NOMO-1 treated with dmso at 0.1 percent for 144 hours (cell line): ENCODE data around the gene PLCH1.

Source experiments
- DNase-seq: peaks from one replicate; lab custom pipeline; 2025; ENCODE audit not compliant: unreplicated experiment; lab: John Stamatoyannopoulos, UW

The PLCH1 gene

DNA sequence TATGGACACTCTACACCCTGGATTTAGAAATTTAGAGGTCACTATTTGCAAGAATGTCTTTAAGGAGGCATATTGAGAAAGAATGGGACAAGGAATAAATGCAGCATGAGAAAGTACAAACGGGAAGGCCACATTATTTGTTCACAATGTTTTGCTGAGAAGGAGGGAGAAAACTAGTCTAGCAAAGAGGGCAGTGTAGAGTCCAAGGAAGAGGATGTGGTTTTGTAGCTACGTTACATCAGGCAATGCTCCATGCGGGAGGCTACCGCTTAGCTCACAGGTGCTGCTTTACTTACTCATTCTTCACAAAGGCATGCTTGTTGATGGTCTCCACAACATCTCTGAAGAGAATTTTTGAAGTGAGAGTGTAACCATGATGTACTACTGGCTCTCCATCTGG, 191.1 kb downstream of the PLCH1 start:
- DNase-seq = no peak

DNA sequence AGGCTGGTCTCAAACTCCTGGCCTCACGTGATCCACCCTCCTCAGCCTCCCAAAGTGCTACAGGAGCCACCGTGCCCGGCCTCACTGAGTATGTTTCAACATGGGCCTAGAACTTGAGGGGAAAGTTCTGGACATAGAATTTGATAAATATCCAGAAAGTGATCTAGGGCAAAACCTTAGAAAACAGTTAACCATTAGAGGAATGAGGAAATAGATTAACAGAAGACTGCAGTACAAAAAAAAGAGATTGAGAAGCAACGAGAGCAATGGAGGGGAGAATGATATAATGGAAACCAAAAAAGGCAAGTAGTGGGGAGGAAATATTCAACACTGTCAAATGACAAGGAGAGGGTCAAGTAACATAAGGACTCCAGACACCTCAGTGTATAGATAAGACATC, 191.5 kb downstream of the PLCH1 start:
- no peak for DNase-seq

DNA sequence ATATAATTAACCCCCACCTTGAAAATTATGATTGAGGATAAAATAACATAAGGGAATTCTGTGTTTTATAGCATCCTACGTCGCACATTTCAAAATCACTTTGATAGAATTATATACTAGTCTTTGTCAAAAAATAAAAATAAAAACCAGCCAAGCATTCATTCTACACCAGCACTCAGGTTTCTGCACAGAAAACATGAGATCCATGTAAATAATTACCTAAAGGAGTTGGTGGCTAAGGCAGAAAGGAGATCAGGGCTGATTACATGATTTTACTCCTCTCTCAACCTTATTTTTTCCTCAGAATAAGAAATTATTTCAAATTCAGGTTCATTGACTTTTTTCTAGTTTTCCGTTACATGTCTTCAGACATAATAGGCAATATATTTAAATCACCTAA, 194.5 kb downstream of the PLCH1 start:
- no peak for DNase-seq

DNA sequence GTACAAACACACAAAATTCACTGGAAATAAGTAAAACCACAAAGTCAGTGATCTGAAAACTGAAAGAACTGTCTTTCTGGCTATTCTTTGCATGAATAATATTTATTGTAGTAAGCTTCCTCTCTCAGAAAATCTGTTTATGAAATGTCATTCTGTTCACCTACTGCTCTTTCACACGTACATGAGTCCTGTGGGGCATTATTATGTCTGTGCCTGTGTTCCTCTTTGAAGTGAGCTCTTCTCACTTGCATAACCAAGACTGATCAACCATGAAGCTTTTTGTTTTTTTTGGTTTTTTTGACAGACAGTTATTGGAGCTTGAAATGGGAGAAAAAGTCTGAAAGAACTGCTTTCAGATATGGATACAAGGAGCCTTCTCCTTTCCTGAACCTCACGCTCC, 195.8 kb downstream of the PLCH1 start:
- no peak for DNase-seq

DNA sequence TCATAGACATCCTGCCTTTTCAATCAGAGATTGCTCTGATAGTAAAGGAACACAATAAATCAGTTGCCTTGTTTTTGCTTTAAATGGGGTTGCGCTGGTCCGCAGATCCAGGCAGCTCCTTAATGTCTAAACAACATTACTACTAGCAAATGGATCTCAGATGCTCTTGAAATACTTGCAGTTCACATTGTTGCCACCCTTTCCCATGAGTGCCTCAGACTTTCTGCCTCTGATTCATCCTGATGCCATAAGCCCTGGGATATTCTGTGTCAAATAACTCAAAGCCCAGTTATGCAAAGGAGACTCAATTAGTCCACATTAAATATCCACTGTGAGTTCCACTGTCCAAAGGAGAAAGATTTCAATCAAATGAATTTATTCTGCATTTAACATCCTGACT, 196.7 kb downstream of the PLCH1 start:
- DNase-seq = no peak

DNA sequence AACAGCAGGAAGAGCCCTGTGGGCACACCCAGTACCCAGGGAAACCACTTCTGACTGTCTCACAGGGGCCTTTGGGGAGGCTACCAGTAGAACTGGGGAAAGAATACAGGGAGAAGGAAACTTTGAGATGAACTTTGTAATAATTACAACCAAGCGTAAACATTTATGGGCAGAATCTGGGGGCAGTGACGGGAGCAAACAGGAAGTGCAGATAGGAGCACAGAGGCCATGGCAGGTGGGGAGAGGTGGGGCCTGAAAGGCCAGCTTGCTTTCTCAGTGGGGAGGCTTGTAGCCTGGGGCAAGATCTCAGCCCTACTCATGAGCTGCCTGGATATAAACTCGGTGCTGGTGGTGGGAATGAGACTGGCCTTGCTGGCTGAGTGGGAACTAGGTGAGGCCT, 209.8 kb downstream of the PLCH1 start:
- DNase-seq = no peak

DNA sequence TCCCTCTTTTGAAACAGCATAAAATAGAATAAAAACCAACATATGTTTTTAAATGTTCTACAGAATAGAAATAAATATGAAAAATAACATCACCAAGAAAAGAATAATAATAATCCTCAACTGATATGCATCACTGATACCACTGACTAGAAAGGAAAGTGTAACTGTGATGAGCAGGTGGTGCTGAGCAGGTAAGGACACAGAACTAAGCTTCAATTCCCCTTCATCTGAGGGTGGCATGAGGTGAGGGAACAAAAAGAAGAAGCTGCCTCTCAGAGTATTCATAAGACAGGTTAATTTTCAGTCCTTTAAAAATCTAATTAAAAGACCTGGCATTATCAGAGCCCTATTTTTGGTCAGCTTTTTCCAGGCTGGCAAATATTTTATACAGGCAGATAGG, 216.3 kb downstream of the PLCH1 start:
- DNase-seq = no peak

DNA sequence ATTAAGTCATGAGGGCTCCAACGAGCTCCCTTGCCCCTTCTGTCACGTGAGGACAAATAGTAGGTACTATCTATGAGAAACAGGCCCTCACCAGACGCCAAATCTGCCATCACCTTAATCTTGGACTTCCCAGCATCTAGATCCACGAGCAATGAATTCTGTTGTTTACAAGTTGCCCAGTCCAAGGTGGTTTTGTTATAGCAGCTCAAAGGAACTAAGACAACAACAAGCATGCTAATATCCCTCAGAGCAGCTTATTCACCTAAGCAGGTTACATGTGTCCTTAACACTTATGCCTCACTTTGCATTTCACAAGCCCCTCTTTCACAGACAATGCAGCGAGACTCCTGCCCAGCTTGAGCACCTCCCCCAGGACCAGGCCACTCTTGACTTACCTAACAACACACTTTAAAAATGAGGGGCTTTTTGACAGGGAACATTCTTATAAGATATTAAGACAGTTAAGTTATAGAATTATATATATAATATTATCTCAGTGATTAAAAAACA, 219.5 kb downstream of the PLCH1 start:
- DNase-seq = no peak

DNA sequence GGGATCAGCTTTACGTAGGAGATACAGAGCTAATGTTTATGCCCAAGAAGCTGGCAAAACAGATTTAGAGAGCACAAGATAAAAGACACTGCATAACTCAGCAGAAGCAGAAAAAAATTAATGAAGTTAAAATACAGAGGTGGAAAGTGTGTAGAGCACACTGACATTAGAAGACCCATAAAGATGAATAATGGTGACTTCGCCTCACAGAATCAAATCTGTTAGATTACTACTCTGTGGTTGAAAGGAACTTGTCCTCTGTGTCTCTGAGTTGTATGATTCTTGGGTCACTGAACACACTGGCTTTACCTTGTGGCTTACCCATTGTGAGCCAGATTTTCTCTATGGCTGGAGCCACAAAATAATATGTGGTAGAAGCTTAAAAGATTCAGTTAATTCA, 224.4 kb downstream of the PLCH1 start:
- no peak for DNase-seq

DNA sequence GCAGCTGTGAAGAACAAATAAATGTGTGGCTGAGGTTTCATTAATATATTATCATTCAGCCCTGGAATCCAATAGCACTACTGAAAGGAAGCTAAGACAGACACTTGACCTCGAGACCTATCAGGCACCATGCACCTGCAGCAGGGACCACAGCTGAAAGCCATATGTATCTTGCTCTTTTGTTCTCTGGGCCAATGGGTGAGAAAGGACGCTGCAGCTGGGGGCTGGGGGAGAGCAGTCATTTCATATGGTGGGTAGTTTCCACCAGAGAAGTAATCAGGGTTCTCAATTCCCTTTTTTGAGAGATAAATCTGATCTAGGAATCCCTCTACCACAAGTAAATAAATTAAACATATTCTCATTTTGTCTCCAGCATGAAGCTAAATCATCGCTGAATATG, 225.8 kb downstream of the PLCH1 start:
- no peak for DNase-seq

DNA sequence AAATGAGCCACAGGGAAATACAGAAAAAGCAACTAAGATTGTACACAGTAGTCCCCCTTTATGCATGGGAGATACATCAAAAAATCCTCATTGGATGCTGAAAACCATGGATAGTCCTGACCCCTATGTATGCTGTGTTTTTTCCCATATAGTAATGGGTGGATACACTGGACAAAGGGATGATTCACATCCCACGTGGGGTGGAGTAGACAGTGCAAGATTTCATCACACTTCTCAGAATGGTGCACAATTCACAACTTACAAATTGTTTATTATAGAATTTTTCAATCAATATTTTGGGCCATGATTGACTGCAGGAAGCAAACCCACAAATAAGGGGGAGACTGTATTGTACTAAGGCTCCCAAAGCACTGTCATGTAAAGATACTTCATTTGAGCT, 227.0 kb downstream of the PLCH1 start:
- DNase-seq = no peak

DNA sequence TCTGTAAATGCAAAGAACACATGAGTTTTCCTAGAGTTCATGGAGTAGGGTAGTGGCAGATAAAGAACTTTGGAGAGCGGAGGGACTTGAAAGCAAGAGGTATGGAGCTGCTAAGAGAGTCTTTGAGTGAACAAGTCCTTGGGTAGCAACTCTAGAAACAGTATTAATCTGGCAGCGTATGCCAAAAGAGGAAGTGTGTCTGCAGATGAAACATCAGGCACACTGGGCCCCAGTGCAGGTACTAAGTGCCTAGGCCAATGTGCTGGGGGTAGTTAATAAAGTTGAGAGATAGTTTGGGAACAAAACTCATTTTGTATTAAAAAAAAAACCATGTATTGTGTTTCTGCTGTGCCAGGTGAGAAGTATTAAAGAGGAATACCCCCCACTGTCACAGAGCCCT, 228.4 kb downstream of the PLCH1 start:
- no peak for DNase-seq

DNA sequence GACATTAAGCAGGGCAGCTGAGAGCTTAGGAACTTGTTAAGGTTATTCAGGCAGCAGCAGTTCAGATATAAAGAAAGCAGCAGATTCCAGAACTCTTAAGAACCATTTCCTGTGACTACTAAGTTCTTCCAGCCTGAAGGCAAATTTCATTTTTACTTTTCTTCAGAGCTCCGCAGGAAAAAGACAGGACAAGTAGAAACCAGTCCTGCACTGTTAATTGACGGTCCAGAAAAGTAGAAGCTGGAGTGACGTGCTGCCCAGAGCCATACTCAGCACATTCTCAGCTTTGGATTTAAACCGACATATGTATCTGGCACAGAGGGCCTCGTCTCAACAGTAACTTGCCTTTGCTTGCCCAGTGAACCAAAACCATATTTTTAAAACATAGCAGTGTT, 232.0 kb downstream of the PLCH1 start:
- DNase-seq = no peak

DNA sequence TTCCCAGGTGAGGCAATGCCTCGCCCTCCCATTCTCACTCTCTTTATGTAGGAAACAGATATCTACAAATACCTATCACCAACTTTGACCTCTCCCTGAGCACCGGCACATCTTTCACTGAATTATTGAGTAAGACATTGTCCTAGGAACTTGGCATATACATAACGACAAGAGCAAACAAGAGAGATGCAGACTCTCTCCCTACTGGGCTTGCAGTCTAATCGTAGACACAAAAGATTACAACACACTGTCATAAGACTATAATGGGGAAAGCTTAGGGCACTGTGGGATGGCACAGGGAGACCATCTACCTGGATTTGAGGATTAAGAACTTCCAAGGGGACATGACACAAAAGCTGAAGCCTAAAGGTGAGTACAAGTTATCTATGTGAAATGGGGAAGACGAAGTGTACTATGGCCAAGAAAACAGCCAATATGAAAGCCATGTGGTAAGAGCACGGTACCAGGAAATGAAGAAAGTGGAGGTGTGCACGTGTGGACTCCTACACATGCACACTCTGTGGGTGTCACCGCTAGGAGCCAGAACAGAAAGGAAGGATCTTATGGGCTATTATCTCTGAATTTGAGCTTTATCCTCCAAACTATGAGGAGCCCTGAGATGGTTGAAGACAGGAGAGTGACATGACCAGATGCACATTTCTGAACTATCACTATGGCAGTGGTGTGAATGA, 232.6 kb downstream of the PLCH1 start:
- no peak for DNase-seq

DNA sequence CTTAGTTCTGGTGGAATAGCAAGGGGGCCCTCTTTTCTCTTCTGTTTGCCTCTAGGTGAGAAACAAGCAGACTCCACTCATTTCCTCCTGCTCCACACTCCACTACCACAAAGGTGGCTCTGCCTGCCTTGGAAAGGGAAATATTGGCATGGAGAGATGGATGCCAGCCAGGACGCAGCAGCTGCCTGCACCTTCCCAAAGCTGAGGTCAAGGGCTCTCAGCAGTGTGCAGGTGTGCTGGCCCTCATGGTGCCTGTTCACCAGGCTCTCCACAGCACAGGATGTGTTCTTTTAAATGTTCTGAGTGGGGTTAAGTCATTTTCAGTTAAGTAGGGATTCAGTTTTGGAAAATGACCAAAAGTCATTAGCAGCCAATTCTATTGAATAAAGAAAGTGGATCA, 240.2 kb downstream of the PLCH1 start:
- no peak for DNase-seq

DNA sequence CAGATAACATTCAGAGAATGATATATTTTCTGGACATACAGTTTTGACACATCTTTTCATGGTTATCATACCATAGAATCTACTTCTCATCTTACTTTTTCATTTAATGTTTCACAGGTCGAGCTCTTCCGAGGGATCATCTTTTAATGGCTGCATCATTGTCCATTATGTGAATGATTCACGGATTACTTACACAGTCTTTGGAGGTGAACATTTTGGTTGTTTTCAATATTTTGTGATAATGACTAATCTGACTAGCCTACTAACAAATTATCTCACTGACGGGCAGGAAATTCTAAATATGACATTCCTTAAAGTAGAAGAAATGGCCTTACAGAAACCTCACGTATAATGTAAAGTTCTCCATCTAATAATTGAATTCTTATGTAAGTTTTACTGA, 242.2 kb downstream of the PLCH1 start:
- DNase-seq = no peak

DNA sequence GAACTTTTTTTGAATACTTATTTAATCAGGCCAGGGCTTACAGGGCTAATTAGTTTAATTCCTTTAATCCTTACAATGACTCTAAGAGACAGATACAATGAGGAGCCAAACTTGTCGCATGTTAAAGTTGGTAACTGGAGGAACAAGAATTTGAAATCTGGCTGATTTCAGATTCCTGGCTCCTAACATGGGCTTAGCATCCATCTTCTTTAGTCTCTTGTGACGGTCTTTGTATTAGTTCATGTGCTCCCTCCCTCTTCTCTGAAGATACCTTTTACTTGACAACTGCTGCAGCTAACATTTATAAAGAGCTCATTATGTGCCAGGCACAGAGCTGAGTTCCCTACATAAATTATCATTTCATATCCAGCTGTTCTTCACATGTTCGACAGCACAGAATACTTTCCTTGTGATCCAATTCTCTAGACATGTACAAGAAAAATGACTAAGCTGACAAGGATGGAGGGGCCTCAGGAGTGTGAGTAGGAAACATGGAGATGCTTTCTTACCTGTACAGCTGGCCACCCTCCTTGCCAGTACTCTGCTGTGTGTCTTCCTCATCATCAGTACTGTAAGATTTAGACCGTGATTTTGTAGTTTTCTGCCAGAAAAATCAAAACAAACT, 244.6 kb downstream of the PLCH1 start:
- DNase-seq = no peak

DNA sequence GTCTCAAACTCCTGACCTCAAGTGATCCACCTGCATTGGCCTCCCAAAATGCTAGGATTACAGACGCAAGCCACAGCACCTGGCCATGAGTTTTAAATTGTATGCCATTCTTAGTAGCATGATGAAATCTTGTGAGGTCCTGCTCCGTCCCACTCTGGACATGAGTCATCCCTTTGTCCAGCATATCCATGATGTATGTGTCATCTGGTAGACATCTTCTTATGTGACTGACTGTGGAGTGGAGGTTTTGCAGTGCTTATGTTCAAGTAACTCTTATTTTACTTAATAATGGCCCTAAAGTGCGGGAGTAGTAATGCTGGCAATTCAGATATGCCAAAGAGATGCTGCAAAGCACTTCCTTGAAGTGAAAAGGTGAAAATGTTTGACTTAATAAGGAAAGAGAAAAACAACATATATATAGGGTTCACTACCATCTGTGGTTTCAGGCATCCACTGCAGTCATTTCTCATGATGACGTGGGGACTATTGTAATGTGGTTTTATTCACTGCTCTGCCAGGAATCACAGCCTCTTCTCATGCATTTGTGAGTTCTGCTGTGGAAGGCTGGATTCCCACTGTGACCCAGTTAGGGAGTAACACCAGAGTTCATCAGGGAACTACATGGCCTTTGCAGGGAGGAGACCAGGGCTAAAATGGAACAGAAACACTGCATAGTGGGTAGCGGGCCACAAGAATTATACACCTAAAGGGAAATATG, 246.8 kb downstream of the PLCH1 start:
- no peak for DNase-seq

DNA sequence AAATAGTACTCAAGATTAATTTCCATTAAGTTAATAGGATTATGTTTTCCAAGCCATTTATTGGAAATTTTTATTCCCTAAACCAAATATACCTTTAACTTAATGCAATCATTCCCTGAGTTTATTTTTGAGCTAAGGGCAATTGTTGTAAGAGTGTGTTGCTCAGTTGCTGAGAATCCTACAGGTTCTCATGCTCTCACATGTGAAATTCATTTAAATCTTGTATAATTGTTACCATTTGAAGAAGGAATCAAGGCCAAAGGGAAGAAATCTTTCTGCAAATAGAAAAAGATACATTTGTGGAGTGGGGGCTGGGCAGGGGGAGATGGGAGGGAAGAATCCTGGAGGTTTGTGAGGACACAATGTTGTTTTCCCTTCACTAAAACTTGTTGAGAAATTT, 248.7 kb downstream of the PLCH1 start:
- no peak for DNase-seq

DNA sequence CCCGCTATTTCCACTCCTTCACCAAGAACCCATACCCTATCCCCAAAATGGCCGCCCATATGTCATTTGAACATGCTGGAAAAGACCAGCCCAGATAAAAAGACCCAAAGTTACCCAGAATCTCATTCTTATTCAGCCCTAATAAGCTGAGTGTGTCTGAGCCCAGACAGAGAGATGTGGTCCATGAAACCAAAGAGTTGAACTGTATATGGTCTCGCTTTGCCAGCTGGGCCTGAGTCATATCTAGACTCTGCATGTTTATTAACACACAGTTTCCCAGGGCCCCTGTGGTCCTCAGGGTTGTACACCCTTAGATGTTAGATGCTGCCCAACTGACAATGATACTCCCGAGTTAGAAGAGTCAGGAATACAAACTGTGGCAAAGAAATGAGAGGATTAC, 249.5 kb downstream of the PLCH1 start:
- no peak for DNase-seq

DNA sequence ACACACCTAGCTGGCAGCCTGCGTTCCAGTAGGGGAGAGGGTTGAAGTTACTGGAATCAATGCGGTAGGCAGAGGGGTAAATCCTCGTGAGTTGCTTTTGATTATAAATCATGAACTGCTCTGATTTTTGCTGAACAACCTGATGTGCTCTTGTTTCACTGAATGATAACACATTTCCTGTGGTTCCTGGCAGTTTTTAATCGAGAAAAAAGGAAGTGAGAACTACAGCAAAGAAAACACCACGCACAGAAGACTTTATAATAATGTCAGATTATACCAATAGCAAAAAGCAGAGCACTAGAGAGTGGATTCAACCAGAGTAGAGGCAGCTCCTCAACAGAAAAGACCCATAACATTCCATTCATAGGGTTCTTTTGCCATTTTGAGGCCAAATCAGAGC, 250.5 kb downstream of the PLCH1 start:
- peak; percentile 66 for DNase-seq

DNA sequence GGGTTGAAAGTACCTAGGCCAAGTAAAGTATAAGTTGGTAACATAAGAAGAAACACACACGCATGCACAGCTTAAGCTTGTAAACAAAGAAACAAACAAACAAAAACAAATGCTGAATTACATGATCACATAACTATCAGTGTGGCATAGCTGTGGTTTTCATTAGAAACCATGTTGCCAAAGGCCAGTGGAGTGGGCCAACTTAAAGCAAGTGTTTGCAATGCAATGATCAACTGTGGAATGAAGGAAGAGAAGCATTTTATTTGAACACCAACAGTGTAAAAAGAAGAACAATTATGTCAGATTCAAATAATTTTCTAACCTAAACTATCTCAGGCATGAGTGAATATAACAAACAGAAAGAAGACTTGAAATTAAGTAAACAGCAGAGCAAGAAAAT, 252.0 kb downstream of the PLCH1 start:
- DNase-seq = no peak
